Medulla oblongata (tissue), 1 donor: ENCODE results near the gene KRT34.
"Not testable (repeated sequence)": the region's sequence is repeated elsewhere in the genome, so short reads cannot be mapped to it uniquely, and the experiment has no call there.

Experiments
- DNase-seq: peaks from one replicate; pipeline ENCODE4 v3.0.0-alpha.2; 2015; ENCODE audit errors: extremely low spot score

The KRT34 gene

GRCh38 chr17:41404024-41404671 is 22.0 kb upstream of the KRT34 start:
- no peak for DNase-seq

DNA sequence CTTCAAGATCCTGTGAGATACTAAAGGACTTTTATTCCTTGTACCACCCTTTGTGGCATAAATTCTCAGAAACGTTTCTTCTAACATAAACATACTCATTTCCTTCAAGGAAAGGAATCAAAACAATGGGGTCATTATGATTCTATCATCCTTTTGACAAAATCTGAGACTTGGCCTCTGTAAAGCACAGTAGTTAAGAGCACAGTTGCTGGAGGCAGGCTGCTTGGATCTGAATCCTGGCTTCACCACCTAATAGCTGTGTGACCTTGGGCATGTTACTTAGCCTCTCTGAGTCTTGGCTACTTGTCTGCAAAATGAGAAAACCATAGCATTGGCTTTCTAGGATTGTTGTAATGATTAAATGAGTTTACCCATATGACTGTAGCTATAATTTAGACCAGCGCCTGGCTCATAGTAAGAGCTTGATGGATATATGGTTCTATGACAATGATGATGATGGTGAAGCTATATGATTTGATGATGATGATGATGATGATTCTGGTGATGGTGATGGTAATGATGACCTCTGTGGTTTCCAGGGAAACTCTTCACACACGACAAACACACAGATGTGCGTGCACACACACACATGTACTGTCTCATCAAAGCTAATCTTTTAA is 21.4 kb upstream of the KRT34 start:
- no peak for DNase-seq

DNA sequence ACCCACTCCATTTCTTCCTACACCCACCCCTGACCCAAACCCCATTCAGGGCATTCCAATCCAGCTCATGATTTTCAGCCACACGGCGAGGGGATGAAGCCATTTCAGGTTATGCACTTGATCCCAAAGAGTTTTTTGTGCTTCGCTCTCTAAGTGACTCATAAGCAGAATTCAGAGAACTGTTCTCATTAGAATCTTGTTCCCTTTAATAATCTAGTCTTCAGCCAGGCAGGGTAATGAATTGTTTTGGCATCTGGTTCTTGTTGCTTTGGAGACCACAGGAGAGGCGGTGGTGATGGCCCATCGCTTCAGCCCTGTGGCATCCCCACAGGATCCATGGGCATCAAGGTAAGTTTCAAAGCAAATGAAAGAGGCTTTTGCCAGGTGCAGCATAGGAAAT is 20.1 kb upstream of the KRT34 start:
- DNase-seq, result no peak

DNA sequence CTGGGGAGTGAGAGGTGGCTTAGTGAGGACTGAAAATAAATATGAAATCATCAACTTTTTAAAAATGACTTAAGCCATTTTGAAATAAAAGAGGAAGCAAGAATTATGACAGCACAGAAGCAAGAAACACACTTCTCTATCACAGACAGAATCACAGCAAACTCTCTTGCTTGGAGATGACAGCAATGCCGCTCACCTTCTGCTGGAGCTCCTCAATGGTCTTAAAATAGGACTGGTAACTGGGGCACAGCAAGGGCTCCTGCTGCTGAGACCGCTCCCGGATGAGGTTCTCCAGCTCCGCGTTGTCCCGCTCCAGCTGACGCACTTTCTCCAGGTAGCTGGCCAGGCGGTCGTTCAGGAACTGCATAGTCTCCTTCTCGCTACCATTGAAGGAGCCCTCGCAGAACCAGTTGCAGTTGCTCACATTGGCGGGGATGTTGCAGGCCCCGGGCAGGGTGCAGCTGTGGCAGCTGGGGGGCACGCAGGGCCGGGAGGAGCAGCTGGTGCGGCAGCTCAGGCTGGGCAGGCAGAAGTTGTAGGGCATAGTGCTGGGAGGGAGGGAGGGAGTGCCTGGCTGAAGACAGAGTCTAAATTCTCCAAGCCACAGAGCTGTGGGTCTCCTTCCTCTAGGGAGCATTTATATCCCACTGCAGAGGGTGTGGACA is 15.0 kb upstream of the KRT34 start, which contains the start of gene KRT31:
TSS of gene KRT31 (minus strand) at position 613 of the 665 bp plus-strand sequence. CDS start at position 544, 69 bp downstream.
- no peak for DNase-seq

- DNase-seq, result no peak
Measured at GRCh38 chr17:41396340-41396739, 14.2 kb upstream of the KRT34 start.

DNA sequence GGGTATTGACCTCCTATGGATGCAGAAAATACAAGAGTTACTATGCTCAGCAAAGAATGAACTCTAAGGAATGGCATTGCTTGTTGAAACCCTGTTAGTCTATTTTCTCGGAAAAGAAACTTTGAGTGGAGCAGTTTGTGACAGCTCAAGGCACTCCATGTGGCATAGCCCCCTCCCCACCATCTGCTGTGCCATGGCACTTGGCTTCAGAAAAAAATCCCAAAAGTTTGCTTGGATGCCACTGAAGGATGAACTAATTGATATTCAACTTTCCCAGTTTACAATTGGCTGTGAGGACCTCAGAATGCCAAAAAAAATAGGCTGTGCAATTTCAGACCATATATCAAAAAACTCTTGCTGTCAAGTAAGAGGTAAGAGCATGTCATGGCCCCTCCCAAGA is 13.5 kb upstream of the KRT34 start:
- DNase-seq, result no peak

DNA sequence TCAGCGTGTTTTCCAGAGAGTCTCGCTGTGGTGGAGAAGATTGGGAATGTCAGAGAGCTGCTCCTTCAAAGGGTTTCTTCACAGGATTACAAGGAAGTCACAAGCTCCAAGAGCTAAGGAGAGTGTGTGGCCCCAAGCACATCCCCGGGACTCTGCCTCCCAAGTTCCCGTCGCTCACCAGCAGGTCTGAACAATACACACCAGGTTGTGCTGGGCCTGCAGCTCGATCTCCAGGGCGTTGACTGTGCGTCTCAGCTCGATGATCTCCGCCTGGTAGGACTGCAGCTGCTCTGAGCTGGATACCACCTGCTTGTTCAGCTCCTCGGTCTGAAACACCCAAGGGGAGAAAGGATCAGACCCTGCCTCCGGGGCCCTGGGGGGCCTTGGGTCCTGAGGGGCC is 12.9 kb upstream of the KRT34 start:
- DNase-seq, result not testable (repeated sequence)

- DNase-seq, result no peak
Measured at GRCh38 chr17:41394254-41394996, 12.3 kb upstream of the KRT34 start.

GRCh38 chr17:41393826-41394225 is 11.7 kb upstream of the KRT34 start:
- no peak for DNase-seq

- no peak for DNase-seq
Measured at GRCh38 chr17:41393294-41393693, 11.2 kb upstream of the KRT34 start.

- DNase-seq, result no peak
Measured at GRCh38 chr17:41392278-41392677, 10.2 kb upstream of the KRT34 start.

- no peak for DNase-seq
Measured at GRCh38 chr17:41391535-41391934, 9.4 kb upstream of the KRT34 start.

DNA sequence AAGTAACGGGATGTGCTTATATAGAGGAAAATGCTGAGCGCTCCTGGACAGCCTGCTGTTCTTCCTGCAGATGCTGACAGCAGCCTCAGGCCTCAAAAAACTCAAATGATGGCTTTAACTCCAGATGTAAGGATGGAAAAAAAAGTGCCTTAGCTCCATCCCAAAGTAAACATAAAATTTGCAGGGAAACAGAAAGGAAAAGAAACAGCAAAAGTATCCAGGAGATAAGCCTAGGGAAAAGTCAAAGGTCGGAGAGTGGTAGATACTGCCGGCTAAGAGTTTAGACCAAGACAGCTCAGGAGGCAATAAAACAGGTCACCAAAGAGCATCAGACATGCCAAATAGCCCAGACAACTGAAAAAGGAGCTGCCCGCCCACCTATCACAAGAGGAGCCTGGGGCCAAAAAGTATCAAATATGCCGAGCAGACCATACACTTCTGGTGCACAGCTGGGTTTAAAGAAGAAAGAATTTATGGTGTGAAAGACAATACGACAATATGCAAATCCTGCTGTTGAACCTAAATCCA is 8.4 kb upstream of the KRT34 start:
- no peak for DNase-seq

- DNase-seq, result no peak
Measured at GRCh38 chr17:41387670-41388069, 5.6 kb upstream of the KRT34 start.

- no peak for DNase-seq
Measured at GRCh38 chr17:41386227-41386626, 4.1 kb upstream of the KRT34 start.

DNA sequence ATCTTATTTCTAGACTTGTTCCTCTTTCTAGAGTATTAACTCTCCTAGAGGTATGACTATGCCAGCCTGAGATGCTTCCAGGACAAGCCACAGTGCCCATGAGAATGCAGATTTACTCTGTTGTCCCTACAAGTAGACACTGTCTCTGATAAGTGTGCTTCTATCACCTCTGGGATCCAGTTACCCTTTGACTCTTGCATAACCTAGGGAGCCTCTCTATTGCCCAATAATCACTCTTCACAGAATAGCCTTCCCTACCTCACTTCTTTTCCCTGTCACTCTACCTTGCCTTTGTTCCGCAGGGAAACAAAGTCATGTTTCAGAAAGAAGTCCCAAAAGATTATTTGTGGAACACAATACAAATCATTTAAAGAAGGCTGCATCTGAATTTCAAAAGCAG is 1.6 kb upstream of the KRT34 start:
- DNase-seq, result no peak

- DNase-seq, result no peak
Measured at GRCh38 chr17:41382394-41382793, 288 bp upstream of the KRT34 start.

GRCh38 chr17:41380091-41380490 is 2.0 kb downstream of the KRT34 start:
- not testable (repeated sequence) for DNase-seq

GRCh38 chr17:41377546-41377945 is 4.6 kb downstream of the KRT34 start:
- DNase-seq, result no peak

DNA sequence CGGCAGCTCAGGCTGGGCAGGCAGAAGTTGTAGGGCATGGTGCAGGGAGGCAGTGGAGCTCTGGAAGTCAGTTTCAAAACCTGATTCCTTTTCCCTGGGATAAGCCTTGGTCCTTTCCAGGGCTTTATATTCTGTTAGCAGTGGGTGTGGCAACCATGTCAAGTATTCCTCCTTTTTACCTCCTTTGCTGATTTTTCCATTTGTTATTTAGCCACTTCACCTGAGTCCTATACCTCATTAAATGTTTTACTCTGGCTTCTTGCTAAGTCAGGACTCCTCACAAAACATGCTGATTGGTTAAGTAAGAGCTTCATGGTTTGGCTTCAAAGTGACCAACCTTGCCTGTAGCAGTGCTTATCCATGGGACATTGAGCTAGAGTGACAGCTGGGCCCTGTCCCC is 12.4 kb downstream of the KRT34 start, which contains the start of gene KRT33B:
TSS of gene KRT33B (minus strand) at position 101 of the 400 bp plus-strand sequence. CDS start at position 38, 63 bp downstream.
- DNase-seq, result no peak

- DNase-seq, result no peak
Measured at GRCh38 chr17:41369023-41369422, 13.1 kb downstream of the KRT34 start.
